ENCODE results near the gene NR3C1. TPM values are rescaled to one million over a fixed set of nuclear protein-coding genes. Genes with fewer than 3 reads are reported as not detected.

Gene NR3C1
- total RNA-seq, 1 donor from 2014 or later: 2.3 TPM

DNA sequence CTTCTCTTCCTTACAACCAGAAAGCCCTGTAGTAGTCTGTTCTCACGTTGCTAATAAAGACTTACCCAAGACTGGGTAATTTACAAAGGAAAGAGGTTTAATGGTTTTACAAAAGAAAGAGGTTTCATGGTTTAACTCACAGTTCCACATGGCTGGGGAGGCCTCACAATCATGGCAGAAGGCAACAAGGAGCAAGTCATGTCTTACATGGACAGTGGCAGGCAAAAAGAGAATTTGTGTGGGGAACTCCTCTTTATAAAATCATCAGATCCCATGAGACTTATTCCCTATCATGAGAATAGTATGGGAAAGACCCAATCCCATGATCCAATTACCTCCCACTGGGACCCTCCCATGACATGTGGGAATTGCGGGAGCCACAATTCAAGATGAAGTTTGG is 164.9 kb downstream of the NR3C1 start:
- Mint-ChIP-seq H3K4me3 (ENCODE audit: unreplicated experiment) (no peak overlapping the region), H3K36me3 (ENCODE audit: unreplicated experiment) (peaks cover 11% of the 10 kb centered on the region), H3K27ac (ENCODE audit: unreplicated experiment) (no peak overlapping the region), H3K9me3 (ENCODE audit: unreplicated experiment) (no peaks in the 10 kb centered on the region), H3K4me1 (ENCODE audit: low read depth, unreplicated experiment) (peaks cover 8% of the 10 kb centered on the region), H3K27me3 (ENCODE audit: unreplicated experiment) (no peaks in the 10 kb centered on the region)
- TF ChIP-seq, protein P1, sequence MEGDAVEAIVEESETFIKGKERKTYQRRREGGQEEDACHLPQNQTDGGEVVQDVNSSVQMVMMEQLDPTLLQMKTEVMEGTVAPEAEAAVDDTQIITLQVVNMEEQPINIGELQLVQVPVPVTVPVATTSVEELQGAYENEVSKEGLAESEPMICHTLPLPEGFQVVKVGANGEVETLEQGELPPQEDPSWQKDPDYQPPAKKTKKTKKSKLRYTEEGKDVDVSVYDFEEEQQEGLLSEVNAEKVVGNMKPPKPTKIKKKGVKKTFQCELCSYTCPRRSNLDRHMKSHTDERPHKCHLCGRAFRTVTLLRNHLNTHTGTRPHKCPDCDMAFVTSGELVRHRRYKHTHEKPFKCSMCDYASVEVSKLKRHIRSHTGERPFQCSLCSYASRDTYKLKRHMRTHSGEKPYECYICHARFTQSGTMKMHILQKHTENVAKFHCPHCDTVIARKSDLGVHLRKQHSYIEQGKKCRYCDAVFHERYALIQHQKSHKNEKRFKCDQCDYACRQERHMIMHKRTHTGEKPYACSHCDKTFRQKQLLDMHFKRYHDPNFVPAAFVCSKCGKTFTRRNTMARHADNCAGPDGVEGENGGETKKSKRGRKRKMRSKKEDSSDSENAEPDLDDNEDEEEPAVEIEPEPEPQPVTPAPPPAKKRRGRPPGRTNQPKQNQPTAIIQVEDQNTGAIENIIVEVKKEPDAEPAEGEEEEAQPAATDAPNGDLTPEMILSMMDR (IDR thresholded peaks at IDR 0.05; ENCODE audit: partially characterized antibody, unreplicated experiment): no peak
- no peak for DNase-seq

DNA sequence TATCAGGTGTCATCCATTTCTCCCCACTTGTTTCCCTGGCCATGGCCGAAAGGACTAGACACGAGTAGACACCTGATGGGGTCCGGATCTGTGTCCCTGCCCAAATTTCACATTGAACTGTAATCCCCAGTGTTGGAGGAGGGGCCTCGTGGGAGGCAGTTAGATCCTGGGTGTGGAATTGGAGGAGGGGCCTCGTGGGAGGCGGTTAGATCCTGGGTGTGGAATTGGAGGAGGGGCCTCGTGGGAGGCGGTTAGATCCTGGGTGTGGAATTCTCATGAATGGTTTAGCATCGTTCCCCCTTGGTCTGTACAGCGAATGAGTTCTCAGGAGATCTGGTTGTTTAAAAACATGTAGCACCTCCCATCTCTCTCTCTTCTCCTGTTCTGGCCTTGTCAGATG is 165.8 kb downstream of the NR3C1 start:
- Mint-ChIP-seq H3K4me3 (ENCODE audit: unreplicated experiment) (no peak overlapping the region), H3K9me3 (ENCODE audit: unreplicated experiment) (peaks cover 2% of the 10 kb centered on the region), H3K27ac (ENCODE audit: unreplicated experiment) (no peak overlapping the region), H3K4me1 (ENCODE audit: low read depth, unreplicated experiment) (peaks cover 8% of the 10 kb centered on the region), H3K27me3 (ENCODE audit: unreplicated experiment) (no peaks in the 10 kb centered on the region), H3K36me3 (ENCODE audit: unreplicated experiment) (peaks cover 11% of the 10 kb centered on the region)
- TF ChIP-seq, protein P1 (IDR thresholded peaks at IDR 0.05; ENCODE audit: partially characterized antibody, unreplicated experiment): no peak
- no peak for DNase-seq

DNA sequence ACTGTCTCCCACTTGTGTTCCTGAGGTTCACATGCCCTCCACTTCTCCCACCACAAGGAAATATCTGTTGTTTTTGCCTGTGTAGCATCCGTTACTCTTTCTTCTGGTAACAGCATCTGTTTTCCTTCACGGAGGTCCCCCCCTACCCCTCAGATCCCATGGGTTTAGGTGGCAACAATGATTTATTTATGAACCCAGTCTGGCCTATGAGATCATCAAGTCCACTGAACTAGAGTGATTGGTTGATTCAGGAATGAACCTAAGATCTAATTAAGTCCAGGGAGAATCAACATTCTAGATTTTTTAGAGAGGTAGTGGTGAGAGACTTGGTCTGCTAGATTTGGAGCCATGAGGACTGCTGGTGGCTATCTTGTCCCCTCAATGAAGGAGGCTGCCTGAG is 166.8 kb downstream of the NR3C1 start:
- Mint-ChIP-seq H3K36me3 (ENCODE audit: unreplicated experiment) (peaks cover 11% of the 10 kb centered on the region), H3K27me3 (ENCODE audit: unreplicated experiment) (no peaks in the 10 kb centered on the region), H3K4me1 (ENCODE audit: low read depth, unreplicated experiment) (peaks cover 8% of the 10 kb centered on the region), H3K4me3 (ENCODE audit: unreplicated experiment) (no peak overlapping the region), H3K9me3 (ENCODE audit: unreplicated experiment) (peaks cover 2% of the 10 kb centered on the region), H3K27ac (ENCODE audit: unreplicated experiment) (no peak overlapping the region)
- TF ChIP-seq, protein P1 (IDR thresholded peaks at IDR 0.05; ENCODE audit: partially characterized antibody, unreplicated experiment): no peak
- no peak for DNase-seq

DNA sequence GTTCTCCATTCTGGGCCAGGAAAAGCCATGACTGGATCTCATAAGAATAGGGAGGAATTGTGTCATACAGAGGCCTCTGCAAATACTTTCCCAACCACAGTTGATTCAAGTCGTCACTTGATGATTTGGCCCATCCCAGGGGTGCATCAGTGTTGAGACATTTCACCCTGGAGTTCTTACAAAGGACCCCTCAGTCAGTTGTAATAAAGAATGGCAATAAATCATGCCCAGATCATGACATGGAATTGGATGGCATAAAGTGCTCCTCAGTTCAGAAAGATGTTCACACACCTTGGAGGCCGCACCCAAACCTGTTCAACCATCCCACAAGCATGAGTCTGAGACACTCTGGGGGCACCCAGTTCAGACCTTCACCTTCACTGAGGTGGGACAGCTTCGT is 168.1 kb downstream of the NR3C1 start:
- Mint-ChIP-seq H3K27me3 (ENCODE audit: unreplicated experiment) (no peaks in the 10 kb centered on the region), H3K4me1 (ENCODE audit: low read depth, unreplicated experiment) (peaks cover 11% of the 10 kb centered on the region), H3K9me3 (ENCODE audit: unreplicated experiment) (peaks cover 2% of the 10 kb centered on the region), H3K27ac (ENCODE audit: unreplicated experiment) (no peak overlapping the region), H3K36me3 (ENCODE audit: unreplicated experiment) (peaks cover 11% of the 10 kb centered on the region), H3K4me3 (ENCODE audit: unreplicated experiment) (no peak overlapping the region)
- DNase-seq: no peak
- TF ChIP-seq, protein P1 (IDR thresholded peaks at IDR 0.05; ENCODE audit: partially characterized antibody, unreplicated experiment): no peak

DNA sequence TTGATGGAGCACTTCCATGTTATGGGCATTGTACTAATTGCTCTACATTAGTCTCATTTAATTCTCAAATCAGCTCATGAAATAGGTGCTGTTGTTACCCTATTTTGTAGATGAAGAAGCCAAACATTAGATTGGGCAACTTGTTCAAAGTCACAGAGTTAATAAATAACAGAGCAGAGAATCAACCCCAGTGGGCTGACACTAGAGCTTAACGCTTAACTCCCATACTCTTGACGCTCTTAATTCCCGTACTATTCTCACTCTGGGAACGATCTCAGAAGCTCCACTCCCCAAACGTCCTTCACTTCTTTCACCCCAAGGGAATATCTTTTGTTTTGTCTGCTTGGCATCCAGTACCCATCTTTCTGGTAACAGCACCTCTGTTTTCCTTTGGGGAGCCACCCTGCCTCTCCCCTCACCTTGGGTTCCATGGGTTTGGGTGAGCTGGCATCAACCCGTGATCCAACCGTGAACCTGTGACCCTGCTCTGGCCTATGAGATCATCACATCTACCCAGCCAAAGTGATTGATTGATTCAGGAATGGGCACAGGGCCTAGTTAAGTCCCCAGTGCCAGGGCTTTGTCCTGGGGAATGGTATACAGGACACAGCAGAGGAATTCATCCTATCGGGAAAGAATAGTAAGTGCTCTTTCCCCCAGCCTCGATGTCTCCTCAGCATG is 169.2 kb downstream of the NR3C1 start:
- Mint-ChIP-seq H3K4me1 (ENCODE audit: low read depth, unreplicated experiment) (peaks cover 18% of the 10 kb centered on the region), H3K36me3 (ENCODE audit: unreplicated experiment) (peaks cover 11% of the 10 kb centered on the region), H3K27me3 (ENCODE audit: unreplicated experiment) (no peaks in the 10 kb centered on the region), H3K27ac (ENCODE audit: unreplicated experiment) (no peak overlapping the region), H3K9me3 (ENCODE audit: unreplicated experiment) (peaks cover 2% of the 10 kb centered on the region), H3K4me3 (ENCODE audit: unreplicated experiment) (no peak overlapping the region)
- no peak for DNase-seq
- TF ChIP-seq, protein P1 (IDR thresholded peaks at IDR 0.05; ENCODE audit: partially characterized antibody, unreplicated experiment): no peak

Data from glutamatergic neuron (in vitro differentiated cells).